HL-60 (cell line): ENCODE data around the gene KDM6A.
A peak's percentile ranks its signal among the peaks of the same experiment; 100 is the strongest.
"Not testable (repeated sequence)": the region's sequence is repeated elsewhere in the genome, so short reads cannot be mapped to it uniquely, and the experiment has no call there.

Experiments
- DNase-seq, 2 experiments: peaks; one replicate each; pipeline ENCODE4 v3.0.0-alpha.2; 2010 to 2020; ENCODE audit warnings: low read depth in 1 of 2, low spot score in 1 of 2
- H3K27ac ChIP-seq: fragments of 250-450 bp; sonication (Bioruptor Pico); replicated peaks from 2 replicates; pipeline ENCODE4 v1.5.1; 2020; ENCODE audit warnings: mild to moderate bottlenecking, moderate library complexity
- H3K27me3 ChIP-seq: fragments of 250-450 bp; sonication (Bioruptor Pico); 2 replicates; pipeline ENCODE4 v1.5.1; 2021; ENCODE audit warnings: mild to moderate bottlenecking, moderate library complexity; ENCODE audit not compliant: insufficient read depth, poor library complexity, severe bottlenecking
- H3K4me3 ChIP-seq: replicated peaks from 2 replicates; pipeline ENCODE4 v1.5.1; 2011; ENCODE audit warnings: mild to moderate bottlenecking, control low read depth, low read length; ENCODE audit not compliant: insufficient read depth
- GABPA ChIP-seq: IDR thresholded peaks from 2 replicates; pipeline ENCODE4 v1.6.1; 2012; ENCODE audit warnings: low read depth
- POLR2AphosphoS5 ChIP-seq: IDR thresholded peaks from 2 replicates; pipeline ENCODE4 v1.6.1; 2012; ENCODE audit warnings: low read depth
- REST ChIP-seq: IDR thresholded peaks from 2 replicates; pipeline ENCODE4 v1.6.1; 2012; ENCODE audit warnings: low read depth; ENCODE audit not compliant: insufficient replicate concordance
- SPI1 ChIP-seq: IDR thresholded peaks from 2 replicates; pipeline ENCODE4 v1.6.1; 2012; ENCODE audit warnings: low read depth, mild to moderate bottlenecking, borderline replicate concordance
- TF ChIP-seq, protein P1 (sequence below): IDR thresholded peaks from one replicate; pipeline ENCODE4 v1.5.1; 2011; ENCODE audit warnings: low read length, control low read depth, inconsistent platforms; ENCODE audit not compliant: insufficient read depth

Gene KDM6A

DNA sequence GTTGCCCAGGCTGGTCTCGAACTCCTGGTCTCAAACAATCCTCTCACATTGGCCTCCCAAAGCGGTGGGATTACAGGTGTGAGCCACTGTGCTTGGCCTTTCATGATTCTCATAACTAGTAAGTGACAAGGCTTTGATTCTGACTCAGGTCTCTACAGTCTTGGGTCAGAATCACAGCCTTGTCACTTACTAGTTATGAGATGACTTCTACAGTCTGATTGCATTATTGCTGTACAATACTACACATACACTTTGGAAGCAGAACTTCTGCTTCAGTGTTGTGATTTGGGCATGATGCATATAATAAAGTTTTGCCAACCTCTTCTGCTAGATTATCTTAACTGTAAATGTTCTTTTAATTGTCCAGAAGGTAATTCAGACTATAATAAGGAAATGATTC is 123.3 kb downstream of the KDM6A start:
- TF ChIP-seq, protein P1, sequence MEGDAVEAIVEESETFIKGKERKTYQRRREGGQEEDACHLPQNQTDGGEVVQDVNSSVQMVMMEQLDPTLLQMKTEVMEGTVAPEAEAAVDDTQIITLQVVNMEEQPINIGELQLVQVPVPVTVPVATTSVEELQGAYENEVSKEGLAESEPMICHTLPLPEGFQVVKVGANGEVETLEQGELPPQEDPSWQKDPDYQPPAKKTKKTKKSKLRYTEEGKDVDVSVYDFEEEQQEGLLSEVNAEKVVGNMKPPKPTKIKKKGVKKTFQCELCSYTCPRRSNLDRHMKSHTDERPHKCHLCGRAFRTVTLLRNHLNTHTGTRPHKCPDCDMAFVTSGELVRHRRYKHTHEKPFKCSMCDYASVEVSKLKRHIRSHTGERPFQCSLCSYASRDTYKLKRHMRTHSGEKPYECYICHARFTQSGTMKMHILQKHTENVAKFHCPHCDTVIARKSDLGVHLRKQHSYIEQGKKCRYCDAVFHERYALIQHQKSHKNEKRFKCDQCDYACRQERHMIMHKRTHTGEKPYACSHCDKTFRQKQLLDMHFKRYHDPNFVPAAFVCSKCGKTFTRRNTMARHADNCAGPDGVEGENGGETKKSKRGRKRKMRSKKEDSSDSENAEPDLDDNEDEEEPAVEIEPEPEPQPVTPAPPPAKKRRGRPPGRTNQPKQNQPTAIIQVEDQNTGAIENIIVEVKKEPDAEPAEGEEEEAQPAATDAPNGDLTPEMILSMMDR = no peak
- no peak for TF ChIP-seq SPI1
- no peak for TF ChIP-seq POLR2AphosphoS5
- no peak for TF ChIP-seq GABPA
- TF ChIP-seq REST = no peak
- no peaks in the 10 kb centered on the region for H3K27me3 ChIP-seq
- DNase-seq = no peak
- no peak overlapping the region for H3K4me3 ChIP-seq
- H3K27ac ChIP-seq = no peak overlapping the region

GRCh38 chrX:44997282-44997812 is 124.4 kb downstream of the KDM6A start:
- DNase-seq = peak in 1 of 2 experiments; percentile 7
- Histone ChIP-seq H3K4me3 (no peak overlapping the region), H3K27me3 (no peaks in the 10 kb centered on the region), H3K27ac (no peak overlapping the region)
- TF ChIP-seq REST = no peak
- TF ChIP-seq, protein P1 = no peak
- no peak; the same call in 1 of the 2 replicates for TF ChIP-seq SPI1
- TF ChIP-seq POLR2AphosphoS5 = no peak
- no peak for TF ChIP-seq GABPA

- TF ChIP-seq, protein P1 = no peak
- TF ChIP-seq GABPA = no peak
- DNase-seq = no peak
- no peaks in the 10 kb centered on the region for H3K27me3 ChIP-seq
- H3K27ac ChIP-seq = no peak overlapping the region
- no peak overlapping the region for H3K4me3 ChIP-seq
Observed at GRCh38 chrX:44997888-44998287, 124.9 kb downstream of the KDM6A start.

DNA sequence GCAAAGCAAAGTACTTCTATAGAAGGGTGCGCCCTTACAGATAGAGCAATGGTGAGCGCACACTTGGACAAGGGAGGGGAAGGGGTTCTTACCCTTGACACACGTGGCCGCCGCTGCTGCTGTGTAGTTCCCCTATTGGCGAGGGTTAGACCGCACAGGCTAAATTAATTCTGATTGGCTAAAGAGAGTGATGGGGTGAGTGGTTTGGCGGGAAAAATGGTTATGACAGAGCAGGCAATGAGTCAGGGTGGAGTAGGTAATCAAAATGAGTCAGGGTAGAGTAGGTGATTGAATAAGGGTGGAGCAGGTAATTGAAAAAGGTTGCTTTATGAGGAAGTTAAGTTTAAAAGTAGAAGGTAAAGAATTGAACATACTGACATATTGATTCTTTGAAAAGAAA is 126.2 kb downstream of the KDM6A start:
- H3K27me3 ChIP-seq, H3K27ac ChIP-seq, H3K4me3 ChIP-seq, DNase-seq: not testable (repeated sequence)

- not testable (repeated sequence) for H3K27ac ChIP-seq, DNase-seq, H3K4me3 ChIP-seq, H3K27me3 ChIP-seq
Observed at GRCh38 chrX:44999872-45000271, 126.9 kb downstream of the KDM6A start.
